Activated effector memory CD4-positive, alpha-beta T cell treated with Interleukin-2 at 50 U/mL for 16 hours (primary cell): ENCODE data around the gene WHRN.

Experiments
- DNase-seq: peaks from one replicate; pipeline ENCODE4 v3.0.0-alpha.2; 2020

WHRN gene

DNA sequence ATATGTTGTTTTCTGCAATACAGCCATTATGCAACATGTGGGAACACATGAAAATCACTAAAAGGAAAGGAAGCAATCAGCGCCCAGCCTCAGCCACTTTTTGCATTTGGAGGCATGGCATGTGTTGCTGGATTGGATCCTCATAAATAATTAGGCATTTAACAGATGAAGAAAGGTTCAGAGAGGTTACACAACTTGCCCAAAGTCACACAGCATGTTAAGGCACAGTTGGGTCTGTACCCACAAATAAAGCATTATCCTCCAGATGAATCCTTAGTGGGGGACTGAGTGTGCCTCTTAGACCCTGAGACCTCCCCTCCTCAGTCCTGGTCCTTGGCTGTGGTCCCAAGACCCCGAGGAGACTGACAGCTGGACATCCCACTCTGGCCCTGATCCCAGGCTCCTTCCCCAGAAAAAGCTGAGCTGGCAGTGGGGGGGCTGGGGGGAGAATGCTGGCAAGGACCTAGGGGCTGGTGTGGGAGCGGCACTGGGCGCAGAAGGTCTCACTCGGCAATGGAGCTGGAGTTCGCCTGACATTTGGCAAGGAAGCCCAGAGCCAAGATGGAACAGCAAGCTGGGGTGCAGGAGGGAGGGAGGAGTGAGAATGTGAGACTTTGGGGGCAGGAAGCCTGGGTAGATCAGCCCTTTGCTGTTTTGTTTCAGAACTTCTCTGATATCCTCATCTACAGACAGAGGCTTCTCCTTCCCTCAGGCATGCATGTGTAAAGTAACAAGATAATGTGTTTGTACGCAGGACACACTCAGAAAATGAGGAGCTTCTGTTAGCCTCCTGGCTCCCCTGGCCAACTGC lies 110.5 kb downstream of the WHRN start:
- no peak for DNase-seq

- DNase-seq, result no peak
These were observed 112.5 kb downstream of the WHRN start for GRCh38 chr9:114392749-114393112.

DNA sequence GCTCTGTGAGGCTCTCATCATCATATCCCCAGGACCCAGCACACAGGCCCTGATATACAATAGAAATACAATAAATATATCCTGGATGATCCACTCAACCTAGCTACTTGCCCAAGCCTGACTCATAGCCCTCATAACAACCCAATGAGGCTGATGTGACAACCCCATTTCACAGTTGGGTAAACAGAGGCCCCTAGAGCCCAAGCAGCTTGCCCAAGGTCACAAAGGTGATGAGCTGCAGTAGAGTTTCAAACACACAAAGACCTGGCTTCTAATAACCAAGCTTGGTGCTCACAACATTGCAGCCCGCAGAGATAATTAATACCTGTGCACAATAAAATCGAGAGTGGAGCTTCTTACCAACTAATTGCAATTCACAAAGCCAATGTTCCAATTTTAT lies 114.3 kb downstream of the WHRN start:
- no peak for DNase-seq

DNA sequence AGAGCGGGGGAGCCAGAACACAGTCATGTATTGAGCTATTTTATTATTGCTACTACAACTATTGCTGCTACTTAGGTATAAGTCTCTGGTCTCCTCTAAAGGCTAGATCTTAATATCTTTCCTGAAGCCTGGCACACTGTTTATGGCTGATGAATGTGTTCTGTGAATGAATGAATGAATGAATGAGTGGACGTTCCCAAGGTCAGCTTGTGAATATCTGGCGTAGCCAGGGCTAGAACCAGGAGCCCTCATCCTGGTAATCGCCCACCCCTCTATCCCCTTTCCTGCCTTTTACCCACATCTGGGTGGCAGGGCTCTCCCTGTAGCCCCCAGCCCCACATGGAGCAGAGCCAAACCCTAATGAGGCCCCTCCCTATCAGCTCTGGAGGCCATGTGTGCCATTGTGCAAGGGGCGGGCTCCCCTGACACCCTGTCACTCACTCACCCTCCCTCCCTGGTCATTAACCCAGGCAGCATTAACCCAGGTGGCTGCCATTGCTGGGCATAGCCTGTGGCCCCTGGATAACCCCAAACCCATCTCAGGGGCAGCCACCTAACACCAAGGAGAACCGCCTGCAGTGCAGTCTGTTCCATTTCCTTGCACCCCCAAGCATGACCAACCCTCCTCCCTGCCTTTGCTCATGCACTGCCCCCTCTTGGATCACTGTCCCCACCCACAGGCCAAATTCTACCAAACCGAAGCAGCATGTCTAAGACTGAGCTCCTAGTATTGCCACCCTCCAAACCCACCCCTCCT lies 115.5 kb downstream of the WHRN start:
- DNase-seq, result no peak

- no peak for DNase-seq
These were observed 116.4 kb downstream of the WHRN start for GRCh38 chr9:114388764-114389375.

- no peak for DNase-seq
These were observed 117.0 kb downstream of the WHRN start for GRCh38 chr9:114388357-114388682.

DNA sequence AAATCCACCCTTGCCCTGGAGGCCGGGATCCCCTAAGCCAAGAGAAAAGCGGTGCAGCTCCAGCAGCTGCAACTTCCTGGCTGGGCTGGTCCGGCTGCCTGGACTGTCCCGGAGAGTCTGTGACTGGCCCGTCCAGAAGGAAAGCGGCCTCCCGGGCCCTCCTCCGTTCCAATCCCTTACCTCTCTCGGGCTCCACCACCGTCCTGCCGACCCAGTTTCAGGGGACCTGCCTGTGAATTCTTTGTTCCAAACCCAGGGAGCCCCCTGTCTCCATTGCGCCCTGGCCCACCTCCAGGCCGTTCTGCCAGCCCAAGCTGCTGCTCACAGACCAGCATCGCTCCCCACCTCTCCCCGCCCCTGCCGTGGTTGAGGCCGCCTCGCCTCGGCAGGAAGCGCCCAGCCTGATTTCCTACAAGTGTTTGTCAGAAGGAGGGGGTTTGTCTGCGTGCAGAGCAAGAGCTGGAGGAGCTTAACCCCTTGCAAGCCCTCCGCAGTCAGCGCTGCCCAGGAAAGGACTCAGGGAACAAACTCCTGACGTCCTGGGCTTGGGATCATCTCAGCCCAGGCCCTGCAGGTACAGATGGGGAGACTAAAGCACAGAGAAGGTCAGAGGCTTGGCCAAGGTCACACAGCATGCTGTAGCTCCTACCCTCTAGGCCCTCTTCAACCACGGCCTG lies 117.5 kb downstream of the WHRN start, which contains the start of gene AKNA:
Gene AKNA (minus strand): TSS at position 303 of the 677 bp plus-strand sequence. CDS start 6,649 bp downstream, outside the sequence.
- DNase-seq, result peak; percentile 84

DNA sequence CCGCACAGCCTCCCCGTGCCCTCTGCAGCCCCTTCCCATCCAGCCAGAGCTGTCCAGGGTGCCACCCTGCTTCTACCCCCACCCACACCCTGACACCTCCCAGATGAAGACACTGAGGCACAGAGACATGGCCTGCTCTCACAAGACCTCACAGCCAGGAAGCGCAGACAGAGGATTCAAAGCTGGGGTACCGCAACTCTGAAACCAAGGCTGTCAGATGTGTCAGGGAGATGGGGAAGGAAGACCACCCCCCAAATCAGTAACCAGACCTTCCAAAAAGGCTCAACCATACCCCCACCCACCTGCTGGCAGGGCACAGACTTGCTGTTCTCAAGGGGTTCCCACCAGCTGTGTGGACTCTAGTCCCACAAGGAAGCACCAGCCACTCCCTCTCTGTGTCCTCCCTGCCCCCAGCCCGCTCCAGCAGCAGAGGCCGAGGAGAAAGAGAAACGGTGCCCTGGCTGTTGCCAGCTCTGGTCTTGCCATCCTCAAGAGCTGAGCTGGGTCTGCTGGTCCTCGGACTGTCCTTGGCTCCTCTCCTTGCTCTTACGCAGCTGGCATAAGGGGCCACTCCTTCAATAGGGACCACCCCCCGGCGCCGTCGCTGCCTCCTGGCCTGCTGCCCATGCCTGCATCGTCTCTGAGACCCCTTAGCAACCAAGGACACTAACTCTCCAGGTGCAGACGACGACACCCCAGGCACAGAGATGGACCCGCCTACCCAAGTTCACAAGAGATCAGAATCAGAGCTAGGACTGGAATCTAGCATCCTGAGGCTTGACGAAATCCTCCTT lies 118.2 kb downstream of the WHRN start:
- DNase-seq, result no peak

GRCh38 chr9:114386361-114386885 lies 118.8 kb downstream of the WHRN start:
- no peak for DNase-seq

GRCh38 chr9:114385397-114386181 lies 119.7 kb downstream of the WHRN start:
- DNase-seq, result peak; percentile 81

DNA sequence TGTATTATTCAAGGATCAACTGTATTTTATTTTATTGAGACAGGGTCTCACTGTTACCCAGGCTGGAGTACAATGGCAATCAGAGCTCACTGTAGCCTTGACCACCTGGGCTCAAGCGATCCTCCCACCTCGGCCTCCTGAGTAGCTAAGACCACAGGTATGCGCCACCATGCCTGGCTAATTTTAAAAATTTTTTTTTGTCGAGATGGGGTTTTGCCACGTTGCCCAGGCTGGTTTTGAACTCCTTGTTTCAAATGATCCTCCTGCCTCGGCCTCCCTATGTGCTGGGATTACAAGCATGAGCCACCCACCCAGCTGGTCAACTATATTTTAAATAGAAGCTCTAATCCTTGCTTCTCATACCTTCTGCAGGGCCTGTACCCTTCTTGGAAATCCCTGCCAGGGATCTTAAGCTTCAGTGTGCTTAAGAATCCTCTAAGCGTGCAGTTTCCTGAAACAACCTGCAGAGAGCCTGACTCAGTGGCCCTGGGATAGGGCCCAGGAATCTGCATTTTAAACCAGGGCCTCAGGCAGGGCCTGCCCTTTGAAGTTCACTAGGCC lies 120.4 kb downstream of the WHRN start:
- no peak for DNase-seq

- DNase-seq, result no peak
These were observed 120.9 kb downstream of the WHRN start for GRCh38 chr9:114384341-114384740.

DNA sequence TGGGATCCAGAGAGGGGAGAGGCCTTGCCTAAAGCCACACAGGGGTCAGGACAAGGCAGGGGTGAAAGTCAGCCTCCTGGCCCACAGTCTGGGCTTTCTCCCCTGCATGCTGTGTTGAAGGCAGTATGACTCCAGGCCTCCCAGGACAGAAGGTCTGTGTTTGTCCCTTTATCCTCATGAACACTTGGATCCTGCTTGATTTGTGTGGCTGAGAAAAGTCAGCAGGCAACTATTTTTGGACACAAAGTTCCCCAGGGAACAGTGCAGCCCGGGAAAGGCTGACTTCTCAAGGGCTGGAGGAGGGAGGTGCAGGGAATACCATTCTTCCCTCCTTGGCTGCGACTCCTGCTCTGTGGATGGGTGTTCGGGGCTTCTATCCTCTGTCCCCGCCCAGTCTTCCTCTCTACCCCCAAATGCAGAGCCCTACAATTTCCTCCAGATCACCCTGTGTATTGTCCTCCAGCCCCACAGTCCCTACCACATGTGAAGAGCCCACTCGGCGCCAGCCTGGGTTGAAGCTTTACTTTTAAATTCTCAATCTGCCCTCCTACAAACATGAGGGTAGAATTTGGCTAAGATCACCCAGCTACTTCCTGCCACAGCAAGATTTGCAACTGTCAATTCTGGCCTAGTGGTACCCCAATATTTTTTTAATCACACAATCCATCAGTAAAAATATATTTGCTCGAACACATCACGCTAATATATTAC lies 121.6 kb downstream of the WHRN start:
- DNase-seq, result no peak

DNA sequence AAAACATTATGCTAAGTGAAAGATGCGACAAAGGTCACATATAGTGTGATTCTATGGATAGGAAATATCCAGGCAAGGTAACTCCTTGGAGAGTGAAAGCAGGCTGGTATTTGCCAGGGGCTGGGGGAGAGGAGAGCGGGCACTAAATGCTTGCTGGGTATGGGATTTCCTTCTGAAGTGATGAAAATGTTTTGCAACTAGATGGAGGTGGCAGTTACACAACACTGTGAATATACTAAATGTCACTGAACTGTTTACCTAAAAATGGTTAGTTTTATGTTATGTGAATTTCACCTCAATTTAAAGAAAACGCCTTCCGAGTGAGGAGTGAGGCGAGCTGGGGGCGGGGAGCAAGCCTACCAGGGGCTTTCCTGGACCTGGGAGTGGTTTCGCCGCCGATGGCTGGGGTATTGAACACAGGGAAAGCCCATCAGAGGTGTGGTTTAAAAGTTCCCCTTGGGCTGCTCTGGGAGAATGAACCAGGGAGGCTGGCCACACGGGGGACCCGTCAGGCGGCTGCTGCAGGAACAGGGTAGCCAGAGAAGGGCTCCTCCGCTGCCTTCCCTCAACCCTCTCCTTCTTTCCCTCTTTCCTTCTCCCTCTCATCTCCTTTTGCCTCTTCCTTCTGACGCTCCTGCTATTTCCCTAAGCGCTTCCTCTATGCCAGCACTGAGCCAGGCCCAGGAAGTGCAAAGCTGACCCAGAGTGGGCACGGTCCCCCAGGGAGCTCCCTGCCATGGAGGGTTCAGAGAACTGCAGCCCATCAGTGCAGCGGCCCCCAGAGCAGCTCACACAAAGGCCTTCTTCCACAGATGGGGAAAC lies 122.4 kb downstream of the WHRN start:
- peak; percentile 40 for DNase-seq

GRCh38 chr9:114378883-114379282 lies 126.4 kb downstream of the WHRN start:
- no peak for DNase-seq

DNA sequence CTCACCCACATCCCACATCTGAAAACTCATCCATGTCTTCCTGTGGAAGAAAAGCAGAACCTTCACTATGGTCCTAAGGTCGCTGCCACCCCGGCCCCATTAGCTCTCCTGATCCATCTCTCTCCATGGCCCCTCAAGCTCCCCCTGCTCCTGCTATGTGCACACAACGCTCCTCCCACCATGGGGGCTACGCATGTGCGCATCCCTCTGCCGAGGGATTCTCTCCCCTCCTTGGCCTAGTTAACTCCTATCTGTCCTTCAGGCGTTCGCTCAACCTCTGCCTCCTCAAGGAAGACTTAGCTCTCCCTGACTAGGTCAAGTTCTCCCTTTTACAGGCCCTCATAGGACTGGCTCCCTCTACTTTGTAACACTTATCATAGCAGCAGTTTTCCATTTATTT lies 127.3 kb downstream of the WHRN start:
- DNase-seq, result no peak

GRCh38 chr9:114376586-114377445 lies 128.5 kb downstream of the WHRN start:
- no peak for DNase-seq

- no peak for DNase-seq
These were observed 129.7 kb downstream of the WHRN start for GRCh38 chr9:114375386-114376175.
